Pancreas (tissue), 10 donors: ENCODE results near the gene TIAM1. TPM values are rescaled to one million over a fixed set of nuclear protein-coding genes. Genes with fewer than 3 reads are reported as not detected.

Source experiments
- ATAC-seq, 4 donors: fragments of 200-7000 bp; cut with Tn5 transposase; one replicate each; pipeline versions ENCODE4 v1.8.0 to v1.9.1; 2020; ENCODE audit warnings: mild to moderate bottlenecking in 4 of 4, moderate library complexity in 4 of 4
- DNase-seq, 6 donors: peaks; one replicate each; pipeline ENCODE4 v3.0.0-alpha.2; 2020
- FAIRE-seq: peaks from 2 replicates; lab custom pipeline; 2012; peaks lifted over from hg19 to GRCh38; lab: Jason Lieb, UNC
- H3K27ac ChIP-seq, 4 donors: fragments of 200-600 bp; sonication (generic); 1 replicate in 3 of 4; 2 replicates in 1 of 4; pipeline versions ENCODE4 v1.5.0 to v1.8.0; 2020
- H3K27me3 ChIP-seq, 4 donors: fragments of 200-600 bp; one replicate each; pipeline ENCODE4 v1.8.0; 2021
- H3K36me3 ChIP-seq, 3 donors: fragments of 200-600 bp; sonication (generic) in 1 of 3; one replicate each; pipeline versions ENCODE4 v1.5.0 to v1.8.0; 2020 to 2021
- H3K4me1 ChIP-seq, 3 donors: fragments of 200-600 bp; one replicate each; pipeline ENCODE4 v1.8.0; 2021
- H3K4me3 ChIP-seq, 4 donors: fragments of 200-600 bp; sonication (generic) in 2 of 4; one replicate each; pipeline versions ENCODE4 v1.5.0 to v1.8.0; 2020 to 2021
- H3K9me3 ChIP-seq, 4 donors: fragments of 200-600 bp; one replicate each; pipeline ENCODE4 v1.8.0; 2021
- WGBS, 2 donors: extraction: QIAGEN DNeasy Blood & Tissue Kit; methylation state at CpG; one replicate each; pipeline ENCODE4 v1.1.7; 2013; 5-methylcytosine and 5-hydroxymethylcytosine counted together
- intact Hi-C, 3 donors: fragments of 100-400 bp; cut with DNase I; formaldehyde crosslinking; loops; one replicate each; pipeline versions ENCODE4 v1.11.1 to v1.14.2; 2022
- polyA plus RNA-seq, 2 donors: library from polyadenylated mRNA; stranded (reverse); fragments of 200-250 nt; gene quantifications; one replicate each; pipeline ENCODE4 v1.2.3, GENCODE V29; 2013
- total RNA-seq, 6 donors: library from RNA; stranded (reverse); fragmentation: NEBNext Ultra II Directional in 4 of 6; extraction: Animal tissue kit (Norgen Biotek cat#: 25700) in 4 of 6; gene quantifications; one replicate each; pipeline versions ENCODE4 v1.2.1 to v1.2.4, GENCODE V29; 2021 to 2023
- TF ChIP-seq, protein P1 (sequence below), 4 donors: fragments of 200-600 bp; sonication (generic) in 3 of 4; IDR thresholded peaks; one replicate each; pipeline versions ENCODE4 v1.5.0 to v1.8.0; 2021; ENCODE audit warnings: antibody characterized with exemption in 4 of 4
- donor health status: healthy with polysubstance abuse.
- donor health status: DM: no; HTN: no; CAD: no; lungs with moderate emphysema.
- donor health status: DM: no; HTN: no; CAD: no.
- donor health status: control.
- donor health status: control.
- donor health status: Bipolar disorder and iron deficiency.
- donor health status: DM: yes; HTN: yes; CAD: no.
- donor health status: DM: no; HTN: no; CAD: no.
- donor health status: DM: no; HTN: no; CAD: no.
- donor health status: DM: yes; HTN: yes; CAD: no.

The TIAM1 gene
- total and polyA plus RNA-seq, 8 donors, result 1.7 to 7.7 (median 4.0) TPM

DNA sequence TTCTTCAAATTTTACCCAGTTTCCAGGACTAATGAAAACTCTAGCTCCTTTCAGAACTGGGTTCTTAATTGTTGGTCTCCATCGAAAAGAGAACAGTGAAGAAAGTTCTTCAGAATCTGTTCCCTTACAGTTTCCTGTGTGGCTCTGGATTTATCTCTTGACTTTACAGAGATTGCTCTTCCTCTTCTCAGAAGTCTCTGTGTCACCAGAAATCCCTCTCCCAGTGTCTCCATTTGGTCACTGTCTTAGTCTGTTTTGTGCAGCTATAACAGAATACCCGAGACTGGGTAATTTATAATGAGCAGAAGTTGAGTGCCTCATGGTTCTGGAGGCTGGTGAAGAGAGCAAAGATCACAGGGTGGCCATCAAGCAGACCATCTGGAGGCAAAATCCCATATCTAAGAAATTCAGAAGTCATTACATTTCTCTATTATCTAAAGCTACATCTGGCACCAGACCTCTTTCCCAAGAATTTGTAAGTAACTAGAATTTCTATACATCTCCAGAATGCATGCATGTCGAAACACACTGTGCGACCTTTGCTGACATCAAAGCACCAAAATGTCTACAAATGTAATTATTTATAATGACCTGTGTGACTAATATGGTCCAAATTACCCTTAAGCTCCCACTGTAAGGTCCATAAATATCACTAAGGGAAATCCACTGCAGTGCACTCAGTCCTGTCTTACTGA, 240.3 kb downstream of the TIAM1 start:
- 65 to 71% methylated on average over 4 of the region's 4 CpGs for WGBS, 2 donors
- Histone ChIP-seq H3K9me3 (no peaks in the 10 kb centered on the region), H3K4me1 (no peaks in the 10 kb centered on the region), H3K36me3 (no peaks in the 10 kb centered on the region), H3K27ac (no peak overlapping the region), H3K4me3 (no peak overlapping the region), H3K27me3 (no peaks in the 10 kb centered on the region)
- TF ChIP-seq, protein P1, sequence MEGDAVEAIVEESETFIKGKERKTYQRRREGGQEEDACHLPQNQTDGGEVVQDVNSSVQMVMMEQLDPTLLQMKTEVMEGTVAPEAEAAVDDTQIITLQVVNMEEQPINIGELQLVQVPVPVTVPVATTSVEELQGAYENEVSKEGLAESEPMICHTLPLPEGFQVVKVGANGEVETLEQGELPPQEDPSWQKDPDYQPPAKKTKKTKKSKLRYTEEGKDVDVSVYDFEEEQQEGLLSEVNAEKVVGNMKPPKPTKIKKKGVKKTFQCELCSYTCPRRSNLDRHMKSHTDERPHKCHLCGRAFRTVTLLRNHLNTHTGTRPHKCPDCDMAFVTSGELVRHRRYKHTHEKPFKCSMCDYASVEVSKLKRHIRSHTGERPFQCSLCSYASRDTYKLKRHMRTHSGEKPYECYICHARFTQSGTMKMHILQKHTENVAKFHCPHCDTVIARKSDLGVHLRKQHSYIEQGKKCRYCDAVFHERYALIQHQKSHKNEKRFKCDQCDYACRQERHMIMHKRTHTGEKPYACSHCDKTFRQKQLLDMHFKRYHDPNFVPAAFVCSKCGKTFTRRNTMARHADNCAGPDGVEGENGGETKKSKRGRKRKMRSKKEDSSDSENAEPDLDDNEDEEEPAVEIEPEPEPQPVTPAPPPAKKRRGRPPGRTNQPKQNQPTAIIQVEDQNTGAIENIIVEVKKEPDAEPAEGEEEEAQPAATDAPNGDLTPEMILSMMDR (IDR thresholded peaks at IDR 0.05), result no peak
- intact Hi-C loops, result no loop called here
- FAIRE-seq, result no peak
- ATAC-seq, result peak in 1 of 4 donors; percentile 45
- no peak for DNase-seq

GRCh38 chr21:31103163-31103562, 240.9 kb downstream of the TIAM1 start:
- no peaks in the 10 kb centered on the region for H3K9me3 ChIP-seq
- no peaks in the 10 kb centered on the region for H3K27me3 ChIP-seq
- H3K27ac ChIP-seq, result no peak overlapping the region
- no peak for DNase-seq
- FAIRE-seq, result no peak
- intact Hi-C loops, result no loop called here
- no peaks in the 10 kb centered on the region for H3K36me3 ChIP-seq
- TF ChIP-seq, protein P1 (IDR thresholded peaks at IDR 0.05), result no peak
- no peak for ATAC-seq
- no peaks in the 10 kb centered on the region for H3K4me1 ChIP-seq
- WGBS, 2 donors, result 46 to 57% methylated on average over 3 of the region's 3 CpGs
- H3K4me3 ChIP-seq, result no peak overlapping the region

- WGBS, 2 donors, result 56 to 65% methylated on average over 14 of the region's 14 CpGs
- no peak overlapping the region for H3K4me3 ChIP-seq
- ATAC-seq, result no peak
- no peak overlapping the region for H3K27ac ChIP-seq
- no peak for DNase-seq
- H3K9me3 ChIP-seq, result no peaks in the 10 kb centered on the region
- no peaks in the 10 kb centered on the region for H3K4me1 ChIP-seq
- intact Hi-C loops, result loop anchor here in 2 of 3 donors (5.0 kb wide), 1 partner anchor 83 kb away; no protein-coding TSS in a partner anchor
- TF ChIP-seq, protein P1 (IDR thresholded peaks at IDR 0.05), result no peak
- H3K27me3 ChIP-seq, result no peaks in the 10 kb centered on the region
- H3K36me3 ChIP-seq, result no peaks in the 10 kb centered on the region
- FAIRE-seq, result no peak
Measured at GRCh38 chr21:31099122-31099521, 244.9 kb downstream of the TIAM1 start.

GRCh38 chr21:31098576-31099005, 245.5 kb downstream of the TIAM1 start:
- TF ChIP-seq, protein P1 (IDR thresholded peaks at IDR 0.05), result peak; percentile 33 to 77 (median 62)
- no peaks in the 10 kb centered on the region for H3K36me3 ChIP-seq
- H3K4me3 ChIP-seq, result no peak overlapping the region
- FAIRE-seq, result no peak
- intact Hi-C loops, result loop anchor here in 2 of 3 donors (5.0 kb wide), 1 partner anchor 84 kb away; no protein-coding TSS in a partner anchor
- no peaks in the 10 kb centered on the region for H3K4me1 ChIP-seq
- H3K27me3 ChIP-seq, result no peaks in the 10 kb centered on the region
- 8 to 9% methylated on average over 23 of the region's 23 CpGs for WGBS, 2 donors
- peak; percentile 58 to 93 (median 90) for ATAC-seq
- no peak overlapping the region for H3K27ac ChIP-seq
- DNase-seq, result peak; percentile 29 to 82 (median 62)
- H3K9me3 ChIP-seq, result no peaks in the 10 kb centered on the region
